Tibial nerve (tissue), 4 donors: ENCODE measurements around the gene AK2. TPM values are rescaled to one million over a fixed set of nuclear protein-coding genes. Genes with fewer than 3 reads are reported as not detected.
"Not testable (repeated sequence)": the region's sequence is repeated elsewhere in the genome, so short reads cannot be mapped to it uniquely, and the experiment has no call there.

Experiments
- DNase-seq, 2 donors: peaks; one replicate each; pipeline ENCODE4 v3.0.0-alpha.2; 2019; ENCODE audit warnings: low spot score in 2 of 2
- H3K27ac ChIP-seq, 4 donors: fragments of 200-600 bp; sonication (generic) in 3 of 4; one replicate each; pipeline ENCODE4 v1.5.1; 2017 to 2019; ENCODE audit warnings: mild to moderate bottlenecking in 1 of 4
- H3K27me3 ChIP-seq, 2 donors: fragments of 200-600 bp; sonication (generic) in 1 of 2; one replicate each; pipeline versions ENCODE4 v1.5.1 to v1.6.0; 2017 to 2019
- H3K36me3 ChIP-seq, 3 donors: fragments of 200-600 bp; sonication (generic); one replicate each; pipeline ENCODE4 v1.5.1; 2018 to 2019
- H3K4me1 ChIP-seq, 4 donors: fragments of 200-600 bp; sonication (generic) in 3 of 4; one replicate each; pipeline ENCODE4 v1.5.1; 2017 to 2019
- H3K4me3 ChIP-seq, 4 donors: fragments of 200-600 bp; sonication (generic) in 3 of 4; one replicate each; pipeline ENCODE4 v1.5.1; 2017 to 2019; ENCODE audit warnings: mild to moderate bottlenecking in 1 of 4, moderate library complexity in 1 of 4
- H3K9me3 ChIP-seq, 4 donors: fragments of 200-600 bp; sonication (generic) in 3 of 4; one replicate each; pipeline ENCODE4 v1.5.1; 2017 to 2019
- CTCF ChIP-seq, 5 experiments: fragments of 200-600 bp in 3 of 5; fragments of 450-650 bp in 2 of 5; sonication (generic) in 3 of 5; IDR thresholded peaks; one replicate each; pipeline ENCODE4 v1.5.1; 2016 to 2019; ENCODE audit warnings: antibody characterized with exemption in 5 of 5, mild to moderate bottlenecking in 3 of 5, moderate library complexity in 2 of 5
- EP300 ChIP-seq, 2 donors: sonication (generic); formaldehyde crosslinking; IDR thresholded peaks; one replicate each; pipeline ENCODE4 v1.6.1; 2017; ENCODE audit warnings: antibody characterized with exemption in 2 of 2, mild to moderate bottlenecking in 1 of 2
- POLR2A ChIP-seq, 2 donors: fragments of 450-650 bp; IDR thresholded peaks; one replicate each; pipeline ENCODE4 v1.6.1; 2017; ENCODE audit warnings: antibody characterized with exemption in 2 of 2, mild to moderate bottlenecking in 2 of 2, moderate library complexity in 2 of 2
- WGBS, 2 donors: methylation state at CpG; one replicate each; pipeline ENCODE4 v1.1.5; 2018; 5-methylcytosine and 5-hydroxymethylcytosine counted together
- total RNA-seq, 4 donors: library from RNA; depleted of rRNA; stranded (reverse); fragments of >200 nt; gene quantifications; one replicate each; pipeline ENCODE4 v1.1.0, GENCODE V29; 2016

AK2 gene
- total RNA-seq, 4 donors from 2014 or later: 127 to 559 (median 207) TPM

DNA sequence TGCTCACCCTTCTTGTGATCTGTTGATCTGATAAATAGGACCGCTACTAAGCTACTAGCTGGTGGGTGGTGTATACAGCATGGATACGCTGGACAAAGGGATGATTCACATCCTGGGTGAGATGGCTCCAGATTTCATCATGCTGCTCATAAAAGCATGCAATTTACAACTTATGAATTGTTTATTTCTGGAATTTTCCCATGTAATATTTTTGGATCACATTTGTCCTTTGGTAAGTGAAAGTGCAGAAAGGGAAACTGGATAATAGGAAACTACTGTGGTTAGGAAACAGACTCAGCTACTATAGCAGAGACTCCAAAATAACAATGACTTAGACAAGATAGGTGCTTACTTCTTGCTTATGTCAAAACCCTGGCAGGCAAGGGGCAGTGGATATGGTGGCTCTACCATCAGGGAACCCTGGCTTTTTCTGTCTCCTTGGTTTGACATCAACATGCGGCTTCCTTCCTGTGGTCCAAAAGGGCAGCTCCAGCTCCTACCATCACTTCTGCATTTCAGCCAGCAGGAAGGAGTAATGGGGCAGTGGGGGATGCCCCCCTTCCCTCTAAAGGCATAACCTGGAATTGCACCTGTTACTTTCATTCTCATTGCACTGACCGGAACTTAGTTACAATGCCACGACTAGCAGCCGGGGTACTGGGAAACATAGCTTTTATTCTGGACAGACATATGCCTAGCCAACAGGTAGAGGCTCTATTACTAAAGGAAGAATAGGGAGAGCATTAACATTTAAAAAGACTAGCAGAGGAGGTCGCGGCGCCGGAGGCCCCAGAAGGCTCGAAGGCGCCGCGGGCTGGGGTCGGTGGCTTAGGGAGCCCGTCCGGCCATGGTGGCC lies 13.8 kb upstream of the AK2 start:
- H3K27ac ChIP-seq: peak overlapping the region in 2 of 4 donors; percentile 29 to 52
- 76 to 79% methylated on average over 15 to 17 of the region's 17 CpGs for WGBS, 2 donors

DNA sequence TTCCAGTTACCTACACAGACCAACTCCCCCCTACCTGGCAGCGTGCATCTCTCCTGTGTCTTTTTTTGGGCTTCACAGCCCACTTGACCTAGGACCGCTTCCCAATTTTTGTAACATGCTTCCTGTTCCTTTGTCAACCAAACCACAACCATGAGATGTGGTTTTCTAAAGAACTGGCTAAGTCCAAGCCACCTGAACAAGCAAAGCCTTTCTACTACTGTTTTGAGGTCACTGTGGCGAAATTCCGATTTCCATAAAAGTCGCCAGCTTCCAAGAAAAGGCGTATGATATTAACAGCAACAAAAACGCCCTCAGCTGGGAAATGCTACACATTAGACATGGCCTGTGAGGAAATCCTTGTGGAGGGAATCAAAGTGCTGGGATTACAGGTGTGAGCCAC lies 12.7 kb upstream of the AK2 start:
- DNase-seq: no peak
- TF ChIP-seq POLR2A (IDR thresholded peaks at IDR 0.05): no peak
- no peaks in the 10 kb centered on the region for H3K9me3 ChIP-seq
- H3K4me3 ChIP-seq: no peak overlapping the region
- peak overlapping the region in 2 of 4 donors; percentile 29 to 43 for H3K27ac ChIP-seq
- WGBS, 2 donors: 78 to 94% methylated on average over 7 of the region's 7 CpGs
- H3K36me3 ChIP-seq: no peaks in the 10 kb centered on the region
- no peaks in the 10 kb centered on the region for H3K27me3 ChIP-seq
- peaks cover 0 to 29% (median 12%) of the 10 kb centered on the region in 4 donors for H3K4me1 ChIP-seq

More for the DNA sequence above, 13.8 kb upstream of the AK2 start:
- no peak overlapping the region for H3K4me3 ChIP-seq
- no peaks in the 10 kb centered on the region for H3K27me3 ChIP-seq
- no peak for DNase-seq
- TF ChIP-seq CTCF (IDR thresholded peaks at IDR 0.05) (no peak), EP300 (IDR thresholded peaks at IDR 0.05) (peak in 1 of 2 donors; percentile 22)
- H3K4me1 ChIP-seq: peaks cover 0 to 31% (median 13%) of the 10 kb centered on the region in 4 donors
- no peaks in the 10 kb centered on the region for H3K36me3 ChIP-seq
- H3K9me3 ChIP-seq: no peaks in the 10 kb centered on the region

DNA sequence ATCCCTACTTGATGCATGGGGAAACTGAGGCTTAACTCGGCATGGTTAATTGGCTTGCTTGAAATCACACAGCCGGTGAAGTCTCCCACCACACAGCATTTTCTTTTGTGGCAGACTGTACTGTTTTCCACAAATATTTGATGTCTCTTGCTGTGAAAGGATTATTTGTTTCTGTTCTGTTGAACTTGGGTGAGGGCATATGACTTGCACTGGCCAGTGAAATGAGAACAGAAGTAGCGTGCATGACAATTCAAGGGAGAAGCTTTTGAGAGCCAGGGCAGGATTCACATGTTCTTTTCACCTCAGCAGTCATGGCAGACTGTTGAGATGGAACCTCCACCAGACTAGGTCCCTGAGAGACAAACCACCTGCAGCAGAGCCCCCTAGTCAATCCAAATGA lies 11.7 kb upstream of the AK2 start:
- Histone ChIP-seq H3K27ac (peak overlapping the region in 1 of 4 donors; percentile 3), H3K36me3 (no peaks in the 10 kb centered on the region), H3K4me3 (no peak overlapping the region), H3K27me3 (no peaks in the 10 kb centered on the region), H3K9me3 (no peaks in the 10 kb centered on the region), H3K4me1 (peaks cover 0 to 29% (median 12%) of the 10 kb centered on the region in 4 donors)
- no peak for DNase-seq
- 42 to 47% methylated on average over 3 of the region's 3 CpGs for whole genome bisulfite sequencing, 2 donors
- TF ChIP-seq CTCF (IDR thresholded peaks at IDR 0.05) (no peak), POLR2A (IDR thresholded peaks at IDR 0.05) (no peak), EP300 (IDR thresholded peaks at IDR 0.05) (no peak)

- no peaks in the 10 kb centered on the region for H3K27me3 ChIP-seq
- no peak for DNase-seq
- H3K9me3 ChIP-seq: no peaks in the 10 kb centered on the region
- peaks cover 0 to 29% (median 12%) of the 10 kb centered on the region in 4 donors for H3K4me1 ChIP-seq
- H3K4me3 ChIP-seq: no peak overlapping the region
- peak overlapping the region in 1 of 4 donors; percentile 10 for H3K27ac ChIP-seq
- H3K36me3 ChIP-seq: no peaks in the 10 kb centered on the region
- WGBS, 2 donors: 84 to 89% methylated on average over 2 of the region's 2 CpGs
- TF ChIP-seq CTCF (IDR thresholded peaks at IDR 0.05): no peak
- no peak for TF ChIP-seq EP300 (IDR thresholded peaks at IDR 0.05)
- TF ChIP-seq POLR2A (IDR thresholded peaks at IDR 0.05): no peak
Observed at GRCh38 chr1:33047839-33048305, 11.2 kb upstream of the AK2 start.

- Histone ChIP-seq H3K27me3 (no peaks in the 10 kb centered on the region), H3K27ac (no peak overlapping the region), H3K9me3 (no peaks in the 10 kb centered on the region), H3K4me1 (peaks cover 0 to 29% (median 12%) of the 10 kb centered on the region in 4 donors), H3K4me3 (no peak overlapping the region), H3K36me3 (no peaks in the 10 kb centered on the region)
- no peak for DNase-seq
- 92 to 97% methylated on average over 2 of the region's 2 CpGs for WGBS, 2 donors
- TF ChIP-seq POLR2A (IDR thresholded peaks at IDR 0.05) (no peak), EP300 (IDR thresholded peaks at IDR 0.05) (no peak), CTCF (IDR thresholded peaks at IDR 0.05) (no peak)
Observed at GRCh38 chr1:33047290-33047689, 10.6 kb upstream of the AK2 start.

DNA sequence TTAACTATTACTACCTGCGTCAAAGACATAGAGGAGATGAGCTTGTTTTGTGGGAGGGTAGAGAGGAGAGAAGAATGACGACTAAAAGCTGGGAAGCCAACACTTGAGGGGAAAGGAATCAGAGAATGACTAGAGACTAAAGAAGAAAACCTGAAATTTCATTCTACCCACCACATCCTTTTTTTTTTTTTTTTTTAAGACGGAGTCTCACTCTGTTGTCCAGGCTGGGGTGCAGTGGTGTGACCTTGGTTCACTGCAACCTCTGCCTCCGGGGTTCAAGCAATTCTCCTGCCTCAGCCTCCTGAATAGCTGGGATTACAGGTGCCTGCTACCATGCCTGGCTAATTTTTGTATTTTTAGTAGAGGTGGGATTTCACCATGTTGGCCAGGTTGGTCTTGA lies 9.6 kb upstream of the AK2 start:
- not testable (repeated sequence) for H3K4me3 ChIP-seq, DNase-seq, H3K9me3 ChIP-seq, H3K27ac ChIP-seq, H3K36me3 ChIP-seq, H3K27me3 ChIP-seq
- H3K4me1 ChIP-seq: peaks cover 0 to 29% (median 12%) of the 10 kb centered on the region in 4 donors
- WGBS, 2 donors: 86 to 89% methylated on average over 4 of the region's 4 CpGs
